ENCODE data around the gene HACD2.

Gene HACD2

DNA sequence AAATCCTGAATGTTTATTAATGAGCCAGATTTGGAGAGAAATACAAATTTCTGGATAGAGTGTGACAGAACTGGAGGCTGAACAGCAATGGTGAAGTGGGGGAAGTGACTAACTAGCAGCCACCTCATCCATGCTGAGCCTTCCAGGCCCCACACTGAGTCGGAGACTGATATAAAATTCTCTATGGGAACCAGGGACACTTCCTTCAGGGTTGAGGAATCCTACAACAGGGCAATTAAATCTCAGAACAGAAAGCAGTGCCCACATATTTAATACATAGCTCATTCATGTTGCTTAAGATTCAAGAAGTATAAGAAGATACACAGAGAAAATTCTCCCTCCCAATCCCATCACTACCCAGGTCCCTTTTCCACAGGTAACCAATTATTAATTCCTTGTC is 49.3 kb downstream of the HACD2 start:
- in situ Hi-C loops (cut with HindIII; ENCODE audit: low sequenced_read_pairs): no loop called here
- no peak overlapping the region for H3K4me3 ChIP-seq (ENCODE audit: low read depth, low read length)
- TF ChIP-seq, protein P1, sequence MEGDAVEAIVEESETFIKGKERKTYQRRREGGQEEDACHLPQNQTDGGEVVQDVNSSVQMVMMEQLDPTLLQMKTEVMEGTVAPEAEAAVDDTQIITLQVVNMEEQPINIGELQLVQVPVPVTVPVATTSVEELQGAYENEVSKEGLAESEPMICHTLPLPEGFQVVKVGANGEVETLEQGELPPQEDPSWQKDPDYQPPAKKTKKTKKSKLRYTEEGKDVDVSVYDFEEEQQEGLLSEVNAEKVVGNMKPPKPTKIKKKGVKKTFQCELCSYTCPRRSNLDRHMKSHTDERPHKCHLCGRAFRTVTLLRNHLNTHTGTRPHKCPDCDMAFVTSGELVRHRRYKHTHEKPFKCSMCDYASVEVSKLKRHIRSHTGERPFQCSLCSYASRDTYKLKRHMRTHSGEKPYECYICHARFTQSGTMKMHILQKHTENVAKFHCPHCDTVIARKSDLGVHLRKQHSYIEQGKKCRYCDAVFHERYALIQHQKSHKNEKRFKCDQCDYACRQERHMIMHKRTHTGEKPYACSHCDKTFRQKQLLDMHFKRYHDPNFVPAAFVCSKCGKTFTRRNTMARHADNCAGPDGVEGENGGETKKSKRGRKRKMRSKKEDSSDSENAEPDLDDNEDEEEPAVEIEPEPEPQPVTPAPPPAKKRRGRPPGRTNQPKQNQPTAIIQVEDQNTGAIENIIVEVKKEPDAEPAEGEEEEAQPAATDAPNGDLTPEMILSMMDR (IDR thresholded peaks at IDR 0.05; ENCODE audit: low read depth, low read length, missing control alignments): no peak
- peak; percentile 11 for DNase-seq (ENCODE audit: low read depth)

DNA sequence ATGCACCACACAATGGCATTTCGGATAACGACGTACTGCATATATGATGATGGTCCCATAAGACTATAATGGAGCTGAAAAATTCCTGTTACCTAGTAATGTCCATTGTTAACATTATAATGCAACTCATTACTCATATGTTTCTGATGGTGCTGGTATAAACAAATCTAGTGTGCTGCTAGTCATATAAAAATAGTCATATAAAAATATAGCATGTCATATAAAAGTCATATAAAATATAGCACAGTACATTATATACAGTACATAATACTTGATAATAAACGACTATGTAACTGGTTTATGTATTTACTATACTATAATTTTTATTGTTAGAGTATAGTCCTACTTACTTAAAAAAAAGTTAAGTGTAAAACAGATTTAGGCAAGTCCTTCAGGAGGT is 50.6 kb downstream of the HACD2 start:
- TF ChIP-seq, protein P1 (IDR thresholded peaks at IDR 0.05; ENCODE audit: low read depth, low read length, missing control alignments): no peak
- DNase-seq (ENCODE audit: low read depth): no peak
- no peak overlapping the region for H3K4me3 ChIP-seq (ENCODE audit: low read depth, low read length)
- in situ Hi-C loops (cut with HindIII; ENCODE audit: low sequenced_read_pairs): no loop called here

DNA sequence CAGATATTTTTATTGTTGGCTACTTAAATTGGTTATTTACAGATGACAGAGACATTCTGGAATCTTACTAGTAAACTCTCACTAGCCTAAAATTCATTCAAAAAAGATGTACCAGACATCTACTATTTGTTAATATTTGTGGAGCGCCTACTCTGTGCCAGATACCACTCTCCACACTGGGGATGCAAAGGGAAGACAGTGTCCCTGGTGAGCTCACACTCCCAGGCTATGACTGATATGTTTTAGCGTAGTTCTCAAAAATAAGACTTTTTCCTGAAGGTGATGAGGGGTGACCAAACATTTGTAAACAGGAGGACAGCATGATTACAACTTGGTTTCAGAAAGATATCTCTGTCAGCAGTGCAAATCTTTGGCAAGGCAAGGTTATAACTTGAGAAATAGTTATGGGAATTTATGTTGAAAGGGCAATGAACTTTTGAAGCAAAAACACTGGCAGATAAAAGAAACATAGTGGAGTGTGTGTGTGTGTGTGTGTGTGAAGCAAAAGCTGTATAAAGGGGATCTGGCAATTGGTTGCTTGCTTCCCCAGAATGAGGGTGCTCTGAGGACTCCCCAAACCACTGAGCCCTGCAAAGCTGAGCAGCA is 51.2 kb downstream of the HACD2 start:
- in situ Hi-C loops (cut with HindIII; ENCODE audit: low sequenced_read_pairs): no loop called here

DNA sequence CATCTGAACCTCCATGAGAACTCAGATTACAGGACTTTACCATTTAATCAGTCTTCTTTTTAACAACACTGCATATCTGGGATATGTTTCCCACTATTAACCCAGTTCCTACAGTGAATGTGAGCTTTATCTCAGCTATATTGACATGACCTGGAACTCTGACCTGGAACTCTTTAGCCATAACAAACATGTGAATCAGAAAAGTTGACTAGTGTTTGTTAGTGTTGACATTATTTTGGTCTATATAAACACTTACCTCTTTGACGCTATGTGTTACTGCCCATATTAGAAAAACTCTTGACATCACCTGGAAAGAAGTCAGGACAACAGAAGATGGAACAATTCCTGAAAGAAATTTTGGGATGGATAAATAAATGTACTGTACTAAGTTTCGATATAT is 56.7 kb downstream of the HACD2 start:
- H3K4me3 ChIP-seq (ENCODE audit: low read depth, low read length): no peak overlapping the region
- TF ChIP-seq, protein P1 (IDR thresholded peaks at IDR 0.05; ENCODE audit: low read depth, low read length, missing control alignments): no peak
- in situ Hi-C loops (cut with HindIII; ENCODE audit: low sequenced_read_pairs): no loop called here
- no peak for DNase-seq (ENCODE audit: low read depth)

More for the DNA sequence above, 51.2 kb downstream of the HACD2 start:
- DNase-seq (ENCODE audit: low read depth): no peak
- TF ChIP-seq, protein P1 (IDR thresholded peaks at IDR 0.05; ENCODE audit: low read depth, low read length, missing control alignments): no peak
- no peak overlapping the region for H3K4me3 ChIP-seq (ENCODE audit: low read depth, low read length)

DNA sequence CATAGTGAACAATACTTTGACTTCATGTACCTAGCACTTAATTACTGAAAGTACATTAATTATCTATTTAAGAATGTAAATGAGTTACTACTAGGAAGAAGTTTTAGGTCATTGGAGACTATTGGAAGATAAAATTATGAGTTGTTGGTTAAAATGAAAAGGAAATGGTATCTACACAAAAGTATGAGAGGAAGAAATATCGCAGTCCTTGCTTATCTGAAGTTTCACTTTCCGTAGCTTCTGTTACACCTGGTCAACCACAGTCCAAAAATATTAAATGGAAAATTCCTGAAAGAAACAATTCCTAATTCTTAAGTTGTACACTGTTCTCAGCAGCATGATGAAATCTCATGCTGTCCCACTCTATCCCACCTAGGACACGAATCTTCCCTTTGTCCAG is 57.8 kb downstream of the HACD2 start:
- no peak for DNase-seq (ENCODE audit: low read depth)

DNA sequence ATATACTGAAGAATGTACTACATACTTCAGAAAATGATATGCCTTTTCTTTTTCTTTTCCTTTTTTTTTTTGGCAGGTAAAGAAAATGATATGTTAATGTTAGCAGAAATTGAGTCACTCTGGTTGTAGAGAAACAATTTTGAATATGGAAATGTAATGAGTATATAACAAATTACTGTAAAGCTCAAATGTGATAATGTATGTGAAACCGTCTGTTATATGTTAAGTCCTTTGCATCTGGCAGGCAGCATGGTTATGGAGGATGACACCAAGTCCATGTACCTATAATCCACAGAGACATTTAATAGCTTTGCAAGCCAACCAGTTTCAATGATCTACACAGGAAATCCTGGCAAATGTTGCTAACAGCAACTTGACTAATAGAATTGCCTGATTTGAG is 58.4 kb downstream of the HACD2 start:
- in situ Hi-C loops (cut with HindIII; ENCODE audit: low sequenced_read_pairs): no loop called here
- no peak overlapping the region for H3K4me3 ChIP-seq (ENCODE audit: low read depth, low read length)
- TF ChIP-seq, protein P1 (IDR thresholded peaks at IDR 0.05; ENCODE audit: low read depth, low read length, missing control alignments): no peak
- no peak for DNase-seq (ENCODE audit: low read depth)

More for the DNA sequence above, 57.8 kb downstream of the HACD2 start:
- H3K4me3 ChIP-seq (ENCODE audit: low read depth, low read length): no peak overlapping the region
- TF ChIP-seq, protein P1 (IDR thresholded peaks at IDR 0.05; ENCODE audit: low read depth, low read length, missing control alignments): no peak
- in situ Hi-C loops (cut with HindIII; ENCODE audit: low sequenced_read_pairs): no loop called here

Data from astrocyte of the cerebellum (primary cell).